Glutamatergic neuron (in vitro differentiated cells): Measurements from ENCODE around the gene SLC5A12. TPM values are rescaled to one million over a fixed set of nuclear protein-coding genes. Genes with fewer than 3 reads are reported as not detected.

Experiments
- DNase-seq: peaks from one replicate; pipeline ENCODE4 v3.0.0; 2022
- H3K27ac Mint-ChIP-seq: one replicate; pipeline ENCODE4 v1.8.0; 2020; ENCODE audit warnings: mild to moderate bottlenecking, mixed read lengths, inconsistent platforms; ENCODE audit not compliant: unreplicated experiment
- H3K27me3 Mint-ChIP-seq: one replicate; pipeline ENCODE4 v1.8.0; 2020; ENCODE audit warnings: mild to moderate bottlenecking, moderate library complexity, mixed read lengths, inconsistent platforms; ENCODE audit not compliant: unreplicated experiment
- H3K36me3 Mint-ChIP-seq: one replicate; pipeline ENCODE4 v1.8.0; 2020; ENCODE audit warnings: mild to moderate bottlenecking, mixed read lengths, inconsistent platforms; ENCODE audit not compliant: unreplicated experiment
- H3K4me1 Mint-ChIP-seq: one replicate; pipeline ENCODE4 v1.8.0; 2020; ENCODE audit warnings: mild to moderate bottlenecking, low read depth, mixed read lengths, inconsistent platforms; ENCODE audit not compliant: unreplicated experiment
- H3K4me3 Mint-ChIP-seq: one replicate; pipeline ENCODE4 v1.8.0; 2020; ENCODE audit warnings: mild to moderate bottlenecking, mixed read lengths, inconsistent platforms; ENCODE audit not compliant: unreplicated experiment
- H3K9me3 Mint-ChIP-seq: one replicate; pipeline ENCODE4 v1.8.0; 2020; ENCODE audit warnings: mild to moderate bottlenecking, moderate library complexity, mixed read lengths, inconsistent platforms; ENCODE audit not compliant: unreplicated experiment
- CTCF ChIP-seq: fragments of 200-600 bp; sonication (generic); IDR thresholded peaks from one replicate; pipeline ENCODE4 v1.5.0; 2021; ENCODE audit not compliant: partially characterized antibody, unreplicated experiment
- total RNA-seq: library from RNA; stranded (reverse); fragmentation: NEBNext Ultra II Directional; extraction: Animal tissue kit (Norgen Biotek cat#: 25700); gene quantifications from one replicate; pipeline ENCODE4 v1.2.1, GENCODE V29; 2021; ENCODE audit not compliant: unreplicated experiment

Gene SLC5A12
- total RNA-seq, 1 donor from 2014 or later: 0.66 TPM

DNA sequence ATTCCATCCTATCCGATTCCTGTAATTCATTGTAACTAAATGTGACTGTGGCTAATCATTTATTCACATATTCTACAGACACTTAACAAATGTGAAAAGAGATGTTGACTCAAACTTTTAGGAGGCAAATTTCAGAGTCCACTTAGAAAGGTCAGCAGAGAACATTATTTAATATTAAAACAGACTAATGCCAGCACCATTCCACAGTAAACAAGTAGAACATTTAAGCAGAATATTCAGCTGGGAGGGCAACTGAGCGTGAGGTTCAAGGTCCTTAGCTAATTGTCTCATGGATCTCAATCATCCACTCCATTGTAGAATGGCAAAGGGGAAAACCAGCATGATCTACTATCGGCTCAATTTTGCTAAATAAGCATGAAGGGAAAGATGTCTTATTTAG, 5.1 kb upstream of the SLC5A12 start:
- H3K4me1 Mint-ChIP-seq: no peaks in the 10 kb centered on the region
- no peak overlapping the region for H3K27ac Mint-ChIP-seq
- H3K27me3 Mint-ChIP-seq: no peaks in the 10 kb centered on the region
- TF ChIP-seq CTCF: no peak
- H3K9me3 Mint-ChIP-seq: no peaks in the 10 kb centered on the region
- no peaks in the 10 kb centered on the region for H3K36me3 Mint-ChIP-seq
- no peak overlapping the region for H3K4me3 Mint-ChIP-seq
- no peak for DNase-seq

- Mint-ChIP-seq H3K27me3 (no peaks in the 10 kb centered on the region), H3K4me3 (no peak overlapping the region), H3K9me3 (no peaks in the 10 kb centered on the region), H3K4me1 (peaks cover 2% of the 10 kb centered on the region), H3K27ac (no peak overlapping the region), H3K36me3 (no peaks in the 10 kb centered on the region)
- no peak for DNase-seq
- TF ChIP-seq CTCF: no peak
Measured at GRCh38 chr11:26719998-26720397, 1.9 kb downstream of the SLC5A12 start.

DNA sequence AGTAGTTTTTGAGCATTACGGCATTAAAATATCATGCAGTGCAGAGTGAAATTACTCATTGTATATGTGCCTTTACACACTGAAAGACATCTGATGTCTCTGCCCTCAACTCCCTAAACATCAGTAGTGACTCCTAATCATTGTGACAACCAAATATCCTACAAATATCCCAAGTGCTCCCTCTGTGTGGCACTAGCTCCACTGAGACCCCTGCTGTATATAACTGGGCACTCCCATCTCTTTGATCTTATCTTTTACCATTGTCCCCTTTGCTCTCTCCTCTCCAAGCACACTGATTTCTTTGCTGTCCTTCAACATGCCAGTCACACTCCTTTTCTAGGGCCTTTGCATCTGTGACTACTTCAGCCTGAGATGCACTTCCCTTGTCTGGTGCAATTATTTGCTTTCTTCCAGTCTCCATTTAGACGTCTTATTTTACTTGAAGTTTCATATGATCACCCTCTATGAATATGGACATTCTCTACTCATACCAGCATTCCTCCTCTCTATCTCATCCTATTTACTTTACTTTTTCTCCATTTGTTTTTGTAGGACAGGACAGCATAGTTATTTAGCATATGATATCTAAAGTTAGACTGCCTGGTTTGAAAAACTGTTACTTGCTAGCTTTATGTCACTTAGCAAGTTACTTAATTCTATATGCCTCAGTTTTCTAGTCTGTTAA, 2.4 kb downstream of the SLC5A12 start:
- no peaks in the 10 kb centered on the region for H3K27me3 Mint-ChIP-seq
- no peaks in the 10 kb centered on the region for H3K9me3 Mint-ChIP-seq
- DNase-seq: no peak

GRCh38 chr11:26717771-26718170, 4.1 kb downstream of the SLC5A12 start:
- no peak for TF ChIP-seq CTCF
- DNase-seq: no peak
- Mint-ChIP-seq H3K4me1 (peaks cover 2% of the 10 kb centered on the region), H3K9me3 (no peaks in the 10 kb centered on the region), H3K27ac (no peak overlapping the region), H3K4me3 (no peak overlapping the region), H3K36me3 (no peaks in the 10 kb centered on the region), H3K27me3 (no peaks in the 10 kb centered on the region)

More for the DNA sequence above, 2.4 kb downstream of the SLC5A12 start:
- no peak overlapping the region for H3K27ac Mint-ChIP-seq
- H3K36me3 Mint-ChIP-seq: no peaks in the 10 kb centered on the region
- no peak overlapping the region for H3K4me3 Mint-ChIP-seq
- TF ChIP-seq CTCF: no peak
- peaks cover 2% of the 10 kb centered on the region for H3K4me1 Mint-ChIP-seq

DNA sequence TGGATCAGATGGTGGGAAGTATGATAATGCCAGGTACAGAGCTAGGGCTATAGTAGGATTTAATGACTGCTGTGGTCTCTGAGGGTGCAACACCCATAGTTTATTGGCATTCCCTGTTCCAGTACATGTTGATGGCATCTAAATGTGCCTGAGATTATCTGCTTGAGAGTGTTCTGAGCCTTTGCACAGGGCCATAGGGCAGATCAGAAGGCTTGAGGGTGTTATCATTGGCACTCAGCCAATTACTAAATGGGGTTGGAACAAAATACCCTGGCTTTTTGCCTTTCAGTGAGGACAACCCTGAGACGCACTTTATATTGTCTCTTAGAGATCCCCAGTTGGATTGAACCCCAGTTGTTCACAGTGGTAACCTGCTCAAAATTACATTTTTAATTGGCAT, 6.7 kb downstream of the SLC5A12 start:
- Mint-ChIP-seq H3K27me3 (no peaks in the 10 kb centered on the region), H3K4me3 (no peak overlapping the region), H3K9me3 (no peaks in the 10 kb centered on the region), H3K36me3 (no peaks in the 10 kb centered on the region), H3K4me1 (peaks cover 2% of the 10 kb centered on the region), H3K27ac (no peak overlapping the region)
- no peak for DNase-seq
- no peak for TF ChIP-seq CTCF
